Keratinocyte (primary cell): ENCODE data around the gene ABI3BP.

Source experiments
- CTCF ChIP-seq, 3 experiments: IDR thresholded peaks in 1 of 3; conservative IDR thresholded peaks in 1 of 3; optimal IDR thresholded peaks in 1 of 3; 2 replicates in 2 of 3; 3 replicates in 1 of 3; pipeline versions ENCODE3 to v1.5.1; 2011; ENCODE audit warnings: low read length in 3 of 3, mild to moderate bottlenecking in 3 of 3, moderate library complexity in 2 of 3, control low read depth in 1 of 3, inconsistent platforms in 1 of 3; ENCODE audit not compliant: insufficient read depth in 2 of 3; ENCODE audit errors: extremely low read depth in 1 of 3
- EZH2 ChIP-seq: IDR thresholded peaks from one replicate; pipeline ENCODE4 v1.6.1; 2012; ENCODE audit warnings: inconsistent platforms, mild to moderate bottlenecking, low read length, moderate library complexity

- TF ChIP-seq CTCF (optimal IDR thresholded peaks at IDR 0.05 in 1 of 3, IDR thresholded peaks at IDR 0.05 in 1 of 3, conservative IDR thresholded peaks at IDR 0.05 in 1 of 3; ENCODE audit: extremely low read depth in 1 of 3, insufficient read depth in 2 of 3, low read length in 3 of 3) (no peak), EZH2 (no peak)
These were observed 36.9 kb downstream of the ABI3BP start for GRCh38 chr3:100956276-100956675.
